Measurements from ENCODE around the gene GRB7.

DNA sequence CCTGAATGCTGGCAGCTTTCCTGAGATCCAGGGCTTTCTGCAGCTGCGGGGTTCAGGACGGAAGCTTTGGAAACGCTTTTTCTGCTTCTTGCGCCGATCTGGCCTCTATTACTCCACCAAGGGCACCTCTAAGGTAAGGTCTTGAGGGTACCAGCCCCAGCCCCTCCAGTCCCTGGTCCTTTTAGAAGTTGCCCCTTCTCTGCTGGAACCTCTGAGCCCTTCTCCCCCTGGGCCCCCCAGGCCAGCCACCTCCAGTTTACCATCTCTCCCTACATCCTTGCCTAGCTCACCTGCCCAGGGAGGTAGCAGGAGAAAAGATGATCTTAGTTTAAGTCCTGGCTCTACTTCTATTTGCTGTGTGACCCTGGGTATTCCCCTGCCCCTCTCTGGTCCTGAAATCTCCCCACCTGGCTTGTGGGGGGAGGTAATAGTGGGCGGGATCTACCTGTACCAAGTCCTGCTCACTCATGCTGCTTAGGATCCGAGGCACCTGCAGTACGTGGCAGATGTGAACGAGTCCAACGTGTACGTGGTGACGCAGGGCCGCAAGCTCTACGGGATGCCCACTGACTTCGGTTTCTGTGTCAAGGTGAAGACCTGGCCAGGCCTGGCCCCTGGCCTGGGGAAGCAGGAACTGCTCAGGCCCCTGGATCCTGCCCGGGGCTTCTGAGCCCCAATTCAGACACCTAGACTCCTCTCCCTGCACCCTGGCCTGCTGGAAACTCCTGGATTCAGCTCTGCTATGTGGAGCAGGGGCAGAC lies 6.5 kb downstream of the GRB7 start:
- TF ChIP-seq CTCF (IDR thresholded peaks at IDR 0.05) (no peak), POLR2A (IDR thresholded peaks at IDR 0.05; ENCODE audit: low read length) (no peak), BHLHE40 (IDR thresholded peaks at IDR 0.05; ENCODE audit: low read depth, low read length) (no peak), SMC3 (IDR thresholded peaks at IDR 0.05) (no peak), POLR2AphosphoS2 (conservative IDR thresholded peaks at IDR 0.05; ENCODE audit: low read length) (no peak), MYC (IDR thresholded peaks at IDR 0.05; ENCODE audit: borderline replicate concordance, low read length) (no peak)

Measured in A549 (cell line).